Sigmoid colon (tissue), 7 donors: ENCODE measurements around the gene ARHGAP6. TPM values are rescaled to one million over a fixed set of nuclear protein-coding genes. Genes with fewer than 3 reads are reported as not detected.
"Not testable (repeated sequence)": the region's sequence is repeated elsewhere in the genome, so short reads cannot be mapped to it uniquely, and the experiment has no call there.

ENCODE experiments used
- DNase-seq: peaks from one replicate; pipeline ENCODE4 v3.0.0-alpha.2; 2019
- H3K27ac ChIP-seq, 4 donors: fragments of 200-600 bp; sonication (generic); one replicate each; pipeline ENCODE4 v1.5.1; 2016 to 2019; ENCODE audit warnings: mild to moderate bottlenecking in 1 of 4
- H3K27me3 ChIP-seq, 3 donors: fragments of 200-600 bp; sonication (generic); one replicate each; pipeline ENCODE4 v1.5.1; 2019; ENCODE audit warnings: mild to moderate bottlenecking in 1 of 3
- H3K36me3 ChIP-seq, 4 donors: fragments of 200-600 bp; sonication (generic); one replicate each; pipeline ENCODE4 v1.5.1; 2016 to 2019
- H3K4me1 ChIP-seq, 4 donors: fragments of 200-600 bp; sonication (generic); one replicate each; pipeline ENCODE4 v1.5.1; 2017 to 2019
- H3K4me3 ChIP-seq, 4 donors: fragments of 200-600 bp; sonication (generic); one replicate each; pipeline ENCODE4 v1.5.1; 2017 to 2019; ENCODE audit warnings: mild to moderate bottlenecking in 2 of 4, moderate library complexity in 1 of 4
- H3K9me3 ChIP-seq, 4 donors: fragments of 200-600 bp in 3 of 4; sonication (generic) in 3 of 4; one replicate each; pipeline versions ENCODE4 v1.5.1 to v1.6.1; 2013 to 2019
- EP300 ChIP-seq, 4 donors: sonication (generic); formaldehyde crosslinking; IDR thresholded peaks; one replicate each; pipeline ENCODE4 v1.6.1; 2017; ENCODE audit warnings: antibody characterized with exemption in 4 of 4
- POLR2A ChIP-seq, 2 donors: fragments of 450-650 bp; IDR thresholded peaks; one replicate each; pipeline ENCODE4 v1.6.1; 2016; ENCODE audit warnings: antibody characterized with exemption in 2 of 2, mild to moderate bottlenecking in 2 of 2, moderate library complexity in 2 of 2
- POLR2AphosphoS5 ChIP-seq, 4 donors: sonication (generic); formaldehyde crosslinking; IDR thresholded peaks; one replicate each; pipeline ENCODE4 v1.6.1; 2017; ENCODE audit warnings: antibody characterized with exemption in 4 of 4
- WGBS, 2 donors: extraction: QIAGEN DNeasy Blood & Tissue Kit; methylation state at CpG; one replicate each; pipeline ENCODE4 v1.1.7; 2013; 5-methylcytosine and 5-hydroxymethylcytosine counted together
- intact Hi-C: fragments of 100-400 bp; cut with DNase I; formaldehyde crosslinking; loops from one replicate; pipeline ENCODE4 v1.15.1; 2023
- polyA plus RNA-seq, 3 donors: library from polyadenylated mRNA; stranded (reverse); fragments of 200-250 nt; gene quantifications; one replicate each; pipeline ENCODE4 v1.2.3, GENCODE V29; 2013
- total RNA-seq, 4 donors: library from RNA; depleted of rRNA; stranded (reverse); fragments of >200 nt; gene quantifications; one replicate each; pipeline ENCODE4 v1.1.0, GENCODE V29; 2016
- TF ChIP-seq, protein P1 (sequence below), 4 experiments: fragments of 450-650 bp in 3 of 4; fragments of 200-600 bp in 1 of 4; IDR thresholded peaks; one replicate each; pipeline ENCODE4 v1.5.1; 2016 to 2019; ENCODE audit warnings: antibody characterized with exemption in 4 of 4, mild to moderate bottlenecking in 3 of 4, moderate library complexity in 2 of 4
- donor health status: healthy with polysubstance abuse.
- donor health status: Bipolar disorder and iron deficiency.
- donor health status: healthy.

The ARHGAP6 gene
- total and polyA plus RNA-seq, 7 donors: 1.4 to 47.6 (median 36.2) TPM

DNA sequence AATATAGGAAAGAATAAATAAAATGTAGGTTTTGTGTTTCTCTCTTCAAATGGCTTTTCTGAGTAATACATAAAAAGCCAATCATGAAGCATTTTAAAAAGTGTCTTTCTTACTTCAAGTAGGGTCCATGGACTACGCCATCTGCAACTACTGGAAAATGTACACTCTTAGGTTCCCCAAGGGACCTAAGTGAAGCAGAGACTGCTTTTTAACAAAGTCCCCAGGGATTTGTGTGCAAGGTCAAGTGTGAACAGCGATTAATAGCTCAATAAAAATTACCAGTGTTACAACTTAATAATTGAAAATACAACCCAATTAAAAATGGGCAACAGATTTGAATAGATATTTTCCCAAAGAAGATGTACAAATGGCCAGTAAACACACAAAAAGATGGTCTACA lies 84.9 kb downstream of the ARHGAP6 start:
- WGBS, 2 donors: 66 to 93% methylated on average over 2 of the region's 2 CpGs
- Histone ChIP-seq H3K36me3 (no peaks in the 10 kb centered on the region), H3K4me3 (no peak overlapping the region), H3K9me3 (no peaks in the 10 kb centered on the region), H3K4me1 (peaks cover 0 to 5% (median 1%) of the 10 kb centered on the region in 4 donors), H3K27ac (peak overlapping the region in 1 of 4 donors; percentile 3), H3K27me3 (no peaks in the 10 kb centered on the region)
- TF ChIP-seq EP300 (IDR thresholded peaks at IDR 0.05) (no peak), POLR2AphosphoS5 (IDR thresholded peaks at IDR 0.05) (no peak), POLR2A (IDR thresholded peaks at IDR 0.05) (no peak)
- TF ChIP-seq, protein P1, sequence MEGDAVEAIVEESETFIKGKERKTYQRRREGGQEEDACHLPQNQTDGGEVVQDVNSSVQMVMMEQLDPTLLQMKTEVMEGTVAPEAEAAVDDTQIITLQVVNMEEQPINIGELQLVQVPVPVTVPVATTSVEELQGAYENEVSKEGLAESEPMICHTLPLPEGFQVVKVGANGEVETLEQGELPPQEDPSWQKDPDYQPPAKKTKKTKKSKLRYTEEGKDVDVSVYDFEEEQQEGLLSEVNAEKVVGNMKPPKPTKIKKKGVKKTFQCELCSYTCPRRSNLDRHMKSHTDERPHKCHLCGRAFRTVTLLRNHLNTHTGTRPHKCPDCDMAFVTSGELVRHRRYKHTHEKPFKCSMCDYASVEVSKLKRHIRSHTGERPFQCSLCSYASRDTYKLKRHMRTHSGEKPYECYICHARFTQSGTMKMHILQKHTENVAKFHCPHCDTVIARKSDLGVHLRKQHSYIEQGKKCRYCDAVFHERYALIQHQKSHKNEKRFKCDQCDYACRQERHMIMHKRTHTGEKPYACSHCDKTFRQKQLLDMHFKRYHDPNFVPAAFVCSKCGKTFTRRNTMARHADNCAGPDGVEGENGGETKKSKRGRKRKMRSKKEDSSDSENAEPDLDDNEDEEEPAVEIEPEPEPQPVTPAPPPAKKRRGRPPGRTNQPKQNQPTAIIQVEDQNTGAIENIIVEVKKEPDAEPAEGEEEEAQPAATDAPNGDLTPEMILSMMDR (IDR thresholded peaks at IDR 0.05): no peak
- intact Hi-C loops: no loop called here
- no peak for DNase-seq

DNA sequence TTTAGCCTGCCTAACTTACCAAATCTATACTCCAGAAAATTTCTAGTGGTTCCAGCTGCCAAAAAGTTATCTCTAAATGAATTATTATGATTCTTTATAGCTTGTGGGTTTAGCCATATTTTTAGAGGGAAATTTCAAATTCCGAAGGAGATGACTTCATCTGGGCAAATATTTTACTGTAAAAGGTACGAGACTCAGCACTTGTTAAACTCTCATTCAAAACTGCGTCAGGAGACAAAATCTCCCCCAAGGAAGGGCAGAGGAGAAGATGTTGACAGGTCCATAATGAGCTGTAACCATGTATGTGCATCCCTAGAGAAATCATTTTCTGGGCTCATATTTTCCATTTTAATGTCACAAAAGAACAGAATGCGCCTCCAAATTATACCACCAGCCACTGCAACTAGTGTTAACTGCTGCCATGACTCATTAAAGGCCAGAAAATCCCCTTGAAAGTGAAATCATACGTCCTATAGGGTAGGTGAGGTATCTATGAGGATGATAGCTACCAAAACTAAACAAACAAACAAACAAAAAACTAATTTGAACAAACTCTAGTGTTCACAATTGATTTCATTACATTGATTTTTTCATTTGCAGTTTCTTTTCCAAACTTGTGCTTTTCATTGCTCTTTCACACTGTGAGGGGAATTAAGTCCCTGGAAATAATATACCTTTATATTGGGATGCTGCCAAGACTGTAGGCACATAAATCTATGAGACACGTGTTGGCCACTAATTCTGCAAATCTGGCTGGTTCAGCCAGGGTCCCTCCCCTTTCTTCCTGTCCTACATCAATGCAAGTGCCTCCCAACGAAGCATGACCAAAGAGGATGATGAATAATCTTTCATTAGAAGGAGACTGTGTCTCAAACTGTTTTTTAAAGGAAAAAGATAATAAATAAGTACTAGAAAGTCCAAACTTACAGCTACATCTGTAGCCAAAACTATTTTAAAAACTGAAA lies 85.8 kb downstream of the ARHGAP6 start:
- Histone ChIP-seq H3K4me3 (peak overlapping the region in 1 of 4 donors; percentile 17), H3K4me1 (peaks cover 0 to 5% (median 2%) of the 10 kb centered on the region in 4 donors), H3K27me3 (no peaks in the 10 kb centered on the region), H3K36me3 (no peaks in the 10 kb centered on the region), H3K9me3 (no peaks in the 10 kb centered on the region), H3K27ac (peak overlapping the region in 2 of 4 donors; percentile 12 to 23)
- no peak for DNase-seq
- WGBS, 2 donors: 47 to 59% methylated on average over 7 of the region's 7 CpGs
- intact Hi-C loops: no loop called here
- TF ChIP-seq EP300 (IDR thresholded peaks at IDR 0.05): no peak
- TF ChIP-seq, protein P1 (IDR thresholded peaks at IDR 0.05): no peak
- TF ChIP-seq POLR2AphosphoS5 (IDR thresholded peaks at IDR 0.05): no peak
- TF ChIP-seq POLR2A (IDR thresholded peaks at IDR 0.05): no peak

DNA sequence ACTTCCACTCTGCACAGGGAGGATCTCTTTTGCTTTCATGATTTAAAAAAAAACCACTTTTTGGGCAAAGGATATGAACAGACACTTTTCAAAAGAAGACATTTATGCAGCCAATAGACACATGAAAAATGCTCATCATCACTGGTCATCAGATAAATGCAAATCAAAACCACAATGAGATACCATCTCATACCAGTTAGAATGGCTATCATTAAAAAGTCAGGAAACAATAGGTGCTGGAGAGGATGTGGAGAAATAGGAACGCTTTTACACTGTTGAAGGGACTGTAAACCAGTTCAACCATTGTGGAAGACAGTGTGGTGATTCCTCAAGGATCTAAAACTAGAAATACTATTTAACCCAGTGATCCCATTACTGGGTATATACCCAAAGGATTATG lies 87.4 kb downstream of the ARHGAP6 start:
- WGBS, 2 donors: 73 to 92% methylated on average over 1 of the region's 1 CpG
- DNase-seq, intact Hi-C loops, H3K4me1 ChIP-seq, H3K9me3 ChIP-seq, H3K36me3 ChIP-seq, H3K27ac ChIP-seq, H3K27me3 ChIP-seq, H3K4me3 ChIP-seq: not testable (repeated sequence)

DNA sequence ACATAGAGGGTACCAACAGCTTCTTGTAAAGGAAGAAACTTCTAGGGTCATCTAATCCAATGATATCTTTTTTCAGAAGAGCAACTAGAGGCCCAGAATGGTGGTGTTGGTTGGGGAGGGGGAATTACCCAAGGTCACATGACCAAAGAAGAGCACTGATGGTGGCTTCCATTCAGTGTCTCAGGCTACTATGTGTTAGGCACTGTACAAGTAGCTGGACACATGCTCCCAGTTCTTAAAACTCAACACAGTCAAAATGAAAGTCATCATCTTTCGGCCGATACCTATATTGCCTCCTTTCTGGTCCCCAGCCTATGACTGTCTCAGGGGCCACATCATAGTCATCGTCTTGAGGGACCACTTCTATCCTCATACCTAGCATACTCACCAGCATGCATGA lies 88.1 kb downstream of the ARHGAP6 start:
- TF ChIP-seq, protein P1 (IDR thresholded peaks at IDR 0.05): no peak
- TF ChIP-seq POLR2A (IDR thresholded peaks at IDR 0.05): no peak
- no peak for TF ChIP-seq POLR2AphosphoS5 (IDR thresholded peaks at IDR 0.05)
- no peak for TF ChIP-seq EP300 (IDR thresholded peaks at IDR 0.05)
- WGBS, 2 donors: 94% methylated on average over 3 of the region's 3 CpGs
- DNase-seq: no peak
- Histone ChIP-seq H3K4me1 (peaks cover 0 to 5% (median 2%) of the 10 kb centered on the region in 4 donors), H3K4me3 (no peak overlapping the region), H3K27ac (no peak overlapping the region), H3K9me3 (no peaks in the 10 kb centered on the region), H3K27me3 (no peaks in the 10 kb centered on the region), H3K36me3 (no peaks in the 10 kb centered on the region)
- intact Hi-C loops: no loop called here

DNA sequence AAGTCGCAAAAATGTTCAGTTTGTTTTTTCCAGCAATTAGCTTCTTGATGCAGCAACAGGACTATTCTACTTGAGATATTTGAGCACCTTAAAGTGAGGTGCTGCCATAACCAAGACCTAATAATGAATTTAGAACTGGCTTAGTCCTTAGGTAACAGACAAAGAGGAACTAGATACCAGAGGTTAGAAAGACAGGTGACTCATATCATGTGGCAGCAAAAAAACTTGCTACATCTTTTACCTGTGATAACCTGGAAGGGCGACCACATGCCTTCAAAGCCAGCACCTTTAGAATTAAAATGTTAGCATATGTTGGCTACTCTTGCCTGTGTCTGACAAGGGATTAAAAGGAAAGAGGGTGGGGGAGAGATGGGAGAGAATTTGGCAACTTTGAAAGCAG lies 90.4 kb downstream of the ARHGAP6 start:
- H3K27ac ChIP-seq: no peak overlapping the region
- WGBS, 2 donors: 89 to 90% methylated on average over 2 of the region's 2 CpGs
- H3K9me3 ChIP-seq: no peaks in the 10 kb centered on the region
- peaks cover 0 to 5% (median 2%) of the 10 kb centered on the region in 4 donors for H3K4me1 ChIP-seq
- no peak for DNase-seq
- no peak overlapping the region for H3K4me3 ChIP-seq
- TF ChIP-seq POLR2A (IDR thresholded peaks at IDR 0.05) (no peak), EP300 (IDR thresholded peaks at IDR 0.05) (no peak), POLR2AphosphoS5 (IDR thresholded peaks at IDR 0.05) (no peak)
- TF ChIP-seq, protein P1 (IDR thresholded peaks at IDR 0.05): no peak
- no peaks in the 10 kb centered on the region for H3K27me3 ChIP-seq
- no peaks in the 10 kb centered on the region for H3K36me3 ChIP-seq
- intact Hi-C loops: no loop called here
